ENCODE measurements around the gene PIGU.

DNA sequence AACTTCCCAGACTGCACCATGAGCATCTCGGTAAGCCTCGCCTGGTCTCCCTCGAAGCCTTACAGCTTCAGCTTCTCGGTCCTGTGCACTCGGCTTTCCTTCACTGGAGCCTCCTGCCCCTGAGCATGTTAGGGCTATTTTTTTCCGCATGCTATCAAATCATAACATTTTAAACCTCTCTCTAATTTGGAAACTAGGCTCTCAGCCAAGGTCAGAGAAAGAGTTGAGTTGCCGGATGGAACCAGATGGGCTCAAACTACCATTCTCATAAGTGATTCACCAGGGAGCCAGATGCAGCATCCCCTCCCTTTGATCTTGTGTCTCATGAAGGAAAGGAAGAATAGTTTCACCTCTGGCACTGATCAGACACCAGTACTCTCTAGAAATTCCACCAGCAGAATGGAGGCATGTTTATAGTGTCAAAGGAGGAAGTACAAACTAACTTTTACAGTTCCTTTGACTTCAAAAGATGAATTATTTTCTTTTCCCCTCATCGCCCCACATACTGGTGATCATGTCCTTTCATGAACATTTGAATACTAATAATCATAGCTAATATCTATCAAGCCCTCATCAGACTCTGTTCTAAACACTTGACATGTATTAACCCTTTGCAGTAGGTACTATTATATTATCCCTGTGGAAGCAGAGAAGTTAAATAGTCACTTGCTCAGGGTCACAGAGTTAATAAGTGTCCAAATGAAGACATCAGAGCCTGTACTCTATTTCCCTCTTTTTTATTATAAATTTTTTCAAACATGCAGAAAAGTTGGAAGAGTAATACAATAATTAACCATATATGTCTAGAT, 71.7 kb downstream of the PIGU start:
- TF ChIP-seq, protein P1, sequence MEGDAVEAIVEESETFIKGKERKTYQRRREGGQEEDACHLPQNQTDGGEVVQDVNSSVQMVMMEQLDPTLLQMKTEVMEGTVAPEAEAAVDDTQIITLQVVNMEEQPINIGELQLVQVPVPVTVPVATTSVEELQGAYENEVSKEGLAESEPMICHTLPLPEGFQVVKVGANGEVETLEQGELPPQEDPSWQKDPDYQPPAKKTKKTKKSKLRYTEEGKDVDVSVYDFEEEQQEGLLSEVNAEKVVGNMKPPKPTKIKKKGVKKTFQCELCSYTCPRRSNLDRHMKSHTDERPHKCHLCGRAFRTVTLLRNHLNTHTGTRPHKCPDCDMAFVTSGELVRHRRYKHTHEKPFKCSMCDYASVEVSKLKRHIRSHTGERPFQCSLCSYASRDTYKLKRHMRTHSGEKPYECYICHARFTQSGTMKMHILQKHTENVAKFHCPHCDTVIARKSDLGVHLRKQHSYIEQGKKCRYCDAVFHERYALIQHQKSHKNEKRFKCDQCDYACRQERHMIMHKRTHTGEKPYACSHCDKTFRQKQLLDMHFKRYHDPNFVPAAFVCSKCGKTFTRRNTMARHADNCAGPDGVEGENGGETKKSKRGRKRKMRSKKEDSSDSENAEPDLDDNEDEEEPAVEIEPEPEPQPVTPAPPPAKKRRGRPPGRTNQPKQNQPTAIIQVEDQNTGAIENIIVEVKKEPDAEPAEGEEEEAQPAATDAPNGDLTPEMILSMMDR (IDR thresholded peaks at IDR 0.05; ENCODE audit: insufficient read depth, low read length), result no peak
- TF ChIP-seq, protein P2, sequence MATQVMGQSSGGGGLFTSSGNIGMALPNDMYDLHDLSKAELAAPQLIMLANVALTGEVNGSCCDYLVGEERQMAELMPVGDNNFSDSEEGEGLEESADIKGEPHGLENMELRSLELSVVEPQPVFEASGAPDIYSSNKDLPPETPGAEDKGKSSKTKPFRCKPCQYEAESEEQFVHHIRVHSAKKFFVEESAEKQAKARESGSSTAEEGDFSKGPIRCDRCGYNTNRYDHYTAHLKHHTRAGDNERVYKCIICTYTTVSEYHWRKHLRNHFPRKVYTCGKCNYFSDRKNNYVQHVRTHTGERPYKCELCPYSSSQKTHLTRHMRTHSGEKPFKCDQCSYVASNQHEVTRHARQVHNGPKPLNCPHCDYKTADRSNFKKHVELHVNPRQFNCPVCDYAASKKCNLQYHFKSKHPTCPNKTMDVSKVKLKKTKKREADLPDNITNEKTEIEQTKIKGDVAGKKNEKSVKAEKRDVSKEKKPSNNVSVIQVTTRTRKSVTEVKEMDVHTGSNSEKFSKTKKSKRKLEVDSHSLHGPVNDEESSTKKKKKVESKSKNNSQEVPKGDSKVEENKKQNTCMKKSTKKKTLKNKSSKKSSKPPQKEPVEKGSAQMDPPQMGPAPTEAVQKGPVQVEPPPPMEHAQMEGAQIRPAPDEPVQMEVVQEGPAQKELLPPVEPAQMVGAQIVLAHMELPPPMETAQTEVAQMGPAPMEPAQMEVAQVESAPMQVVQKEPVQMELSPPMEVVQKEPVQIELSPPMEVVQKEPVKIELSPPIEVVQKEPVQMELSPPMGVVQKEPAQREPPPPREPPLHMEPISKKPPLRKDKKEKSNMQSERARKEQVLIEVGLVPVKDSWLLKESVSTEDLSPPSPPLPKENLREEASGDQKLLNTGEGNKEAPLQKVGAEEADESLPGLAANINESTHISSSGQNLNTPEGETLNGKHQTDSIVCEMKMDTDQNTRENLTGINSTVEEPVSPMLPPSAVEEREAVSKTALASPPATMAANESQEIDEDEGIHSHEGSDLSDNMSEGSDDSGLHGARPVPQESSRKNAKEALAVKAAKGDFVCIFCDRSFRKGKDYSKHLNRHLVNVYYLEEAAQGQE (IDR thresholded peaks at IDR 0.05; ENCODE audit: insufficient replicate concordance, low read depth), result no peak

All from HL-60 (cell line).